Activated naive CD4-positive, alpha-beta T cell treated with anti-CD3 and anti-CD28 coated beads, Interleukin-2, amount 50 U/mL, for 72 hours (primary cell): ENCODE data around the gene PSAP. TPM values are rescaled to one million over a fixed set of nuclear protein-coding genes. Genes with fewer than 3 reads are reported as not detected.
"Not testable (repeated sequence)": the region's sequence is repeated elsewhere in the genome, so short reads cannot be mapped to it uniquely, and the experiment has no call there.

ENCODE experiments used
- ATAC-seq, 2 donors: fragments of 150-1000 bp; cut with Tn5 transposase; 2 replicates each; pipeline ENCODE4 v1.10.0; 2021; ENCODE audit warnings: mild to moderate bottlenecking in 2 of 2, moderate library complexity in 2 of 2
- DNase-seq, 2 donors: peaks; one replicate each; pipeline ENCODE4 v3.0.0; 2021 to 2022; ENCODE audit warnings: low spot score in 2 of 2
- H3K27ac Mint-ChIP-seq, 2 donors: one replicate each; pipeline ENCODE4 v1.8.0; 2022; ENCODE audit warnings: mild to moderate bottlenecking in 2 of 2, mixed read lengths in 2 of 2
- H3K36me3 Mint-ChIP-seq, 2 donors: one replicate each; pipeline ENCODE4 v1.8.0; 2022; ENCODE audit warnings: mixed read lengths in 2 of 2
- H3K9me3 Mint-ChIP-seq, 2 donors: one replicate each; pipeline ENCODE4 v1.8.0; 2022; ENCODE audit warnings: mixed read lengths in 2 of 2
- total RNA-seq, 2 donors: library from RNA; stranded (reverse); gene quantifications; one replicate each; pipeline ENCODE4 v1.2.3, GENCODE V29; 2022

The PSAP gene
- total RNA-seq, result 100 to 1,000 TPM; 128 to 165 TPM

DNA sequence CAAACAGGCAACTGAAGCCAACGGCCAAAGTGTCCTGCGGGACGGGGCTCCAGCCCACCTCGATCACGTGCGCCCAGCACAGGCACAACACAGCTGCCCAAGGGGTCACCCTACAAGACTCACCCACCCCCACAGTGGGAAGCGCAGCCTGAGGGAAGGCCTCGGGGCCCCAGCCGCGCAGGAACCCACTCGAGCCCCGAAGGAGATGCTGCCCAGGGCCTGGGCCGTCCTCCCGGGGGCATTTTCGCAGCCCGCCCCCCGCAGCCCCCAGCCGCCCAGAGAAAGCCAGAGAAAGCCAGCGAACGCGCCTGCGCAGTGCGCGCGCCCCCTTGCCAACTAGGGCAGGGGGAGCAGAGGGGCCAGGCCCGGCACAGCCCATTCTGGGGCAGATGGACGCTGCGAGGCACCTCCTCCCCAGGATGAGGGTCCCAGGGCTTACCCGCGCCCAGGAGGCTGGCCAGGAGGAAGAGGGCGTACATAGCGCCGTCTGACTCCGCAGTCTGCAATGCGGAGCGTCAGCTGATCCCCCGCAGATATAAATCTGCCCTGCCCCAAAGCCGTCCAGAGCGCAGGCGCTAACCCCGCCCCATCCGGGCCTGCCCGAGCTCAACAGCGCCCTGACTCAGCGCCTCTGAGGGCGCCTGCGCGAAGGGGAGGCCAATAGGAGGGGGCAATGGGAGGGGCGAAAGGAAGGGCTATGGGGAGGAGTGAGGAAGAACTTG, at the start of gene PSAP:
TSS of gene PSAP (minus strand) at position 509 of the 722 bp plus-strand sequence. CDS start at position 479, 30 bp downstream.
- Mint-ChIP-seq H3K36me3 (peaks cover 6 to 7% of the 10 kb centered on the region in 2 donors), H3K27ac (peak within 1 kb of the TSS; percentile 86 to 94), H3K9me3 (no peaks in the 10 kb centered on the region)
- ATAC-seq (peak; percentile 98 to 99), DNase-seq (peak; percentile 99)

DNA sequence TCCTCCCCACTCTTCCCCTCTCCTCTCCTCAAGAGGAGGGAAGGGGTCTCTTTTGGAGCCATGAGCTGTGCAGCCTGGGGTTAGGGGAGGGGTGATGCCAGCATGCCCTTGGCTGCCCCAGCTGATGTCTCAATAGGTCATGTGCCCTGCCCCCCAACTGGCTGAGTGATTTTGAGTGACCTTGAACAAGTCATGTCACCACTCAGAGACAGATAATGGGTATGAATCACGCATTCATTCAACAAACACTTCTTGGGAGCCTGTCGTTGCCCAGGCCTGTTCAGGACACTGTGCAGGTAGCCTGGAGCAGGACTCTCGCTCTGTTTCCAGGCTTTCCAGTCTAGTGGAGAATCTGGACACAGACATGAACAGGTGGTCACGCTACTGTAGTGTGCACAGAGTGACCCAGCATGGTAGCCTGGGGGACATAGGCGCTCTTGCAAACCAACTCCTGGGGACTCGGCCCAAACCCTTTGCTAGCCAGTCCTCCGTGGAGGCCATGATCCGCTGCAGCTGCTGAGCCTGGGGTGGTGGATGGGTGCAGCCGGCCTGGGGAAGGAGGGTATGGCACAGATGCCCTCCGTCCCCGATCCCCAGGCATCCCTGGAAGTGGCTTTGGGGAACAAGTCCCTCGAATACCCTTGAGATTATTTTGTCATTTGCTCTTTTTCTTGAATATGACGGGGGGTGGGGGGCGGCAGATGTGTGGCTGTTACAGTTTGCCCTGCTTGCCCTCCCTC, 49.6 kb upstream of the PSAP start:
- H3K9me3 Mint-ChIP-seq, result no peaks in the 10 kb centered on the region
- ATAC-seq, result no peak
- no peaks in the 10 kb centered on the region for H3K36me3 Mint-ChIP-seq
- no peak overlapping the region for H3K27ac Mint-ChIP-seq
- no peak for DNase-seq

DNA sequence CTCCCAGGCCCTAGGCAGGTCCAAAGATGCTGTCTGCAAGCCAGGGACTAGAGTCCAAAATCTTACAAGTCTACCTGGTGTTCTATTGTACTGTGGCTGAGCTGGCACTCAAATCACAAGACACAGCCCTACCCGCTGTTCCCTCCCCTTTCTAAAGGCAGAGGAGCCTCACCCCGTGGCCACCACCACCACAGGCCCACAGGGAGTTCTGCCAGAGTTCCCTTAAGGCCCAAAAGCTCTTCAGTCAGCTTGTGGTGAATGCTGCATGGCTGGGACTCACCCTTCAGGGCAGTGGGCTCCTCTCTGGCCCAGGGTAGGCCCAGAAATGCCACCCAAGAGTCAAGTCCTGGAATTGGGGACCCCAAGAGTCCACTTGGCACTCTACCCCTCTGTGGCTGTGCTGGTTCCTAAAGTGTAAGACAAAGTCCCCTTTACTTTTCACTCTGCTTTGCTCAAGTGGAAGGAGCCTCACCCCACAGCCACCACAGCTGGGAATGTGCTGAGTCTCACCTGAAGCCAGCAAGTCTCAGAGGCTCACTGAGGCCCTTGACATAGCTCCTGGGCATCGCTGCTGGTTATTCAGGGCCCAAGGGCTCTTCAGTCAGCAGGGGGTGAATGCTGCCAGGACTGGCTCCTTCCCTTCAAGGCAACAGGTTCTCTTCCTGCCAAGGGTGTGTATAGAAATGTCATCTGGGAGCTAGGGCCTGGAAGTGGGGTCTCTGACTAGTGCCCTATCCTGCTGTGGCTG, 48.8 kb upstream of the PSAP start:
- Mint-ChIP-seq H3K36me3 (no peaks in the 10 kb centered on the region), H3K27ac (peak overlapping the region in 1 of 2 donors; percentile 68), H3K9me3 (no peaks in the 10 kb centered on the region)
- DNase-seq, result no peak
- no peak for ATAC-seq

DNA sequence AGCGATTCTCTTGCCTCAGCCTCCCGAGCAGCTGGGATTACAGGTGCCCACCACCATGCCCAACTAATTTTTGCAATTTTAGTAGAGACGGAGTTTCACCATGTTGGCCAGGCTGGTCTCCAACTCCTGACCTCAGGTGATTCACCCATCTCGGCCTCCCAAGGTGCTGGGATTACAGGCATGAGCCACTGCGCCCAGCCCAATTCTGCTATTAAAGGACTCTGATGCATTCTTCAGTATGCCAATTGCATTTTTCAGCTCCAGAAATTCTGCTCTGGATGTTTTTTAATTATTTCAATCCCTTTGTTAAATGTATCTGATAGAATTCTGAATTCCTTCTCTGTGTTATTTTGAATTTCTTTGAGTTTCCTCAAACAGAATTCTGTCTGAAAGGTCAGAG, 47.3 kb upstream of the PSAP start:
- not testable (repeated sequence) for H3K36me3 Mint-ChIP-seq, DNase-seq, ATAC-seq, H3K27ac Mint-ChIP-seq, H3K9me3 Mint-ChIP-seq

DNA sequence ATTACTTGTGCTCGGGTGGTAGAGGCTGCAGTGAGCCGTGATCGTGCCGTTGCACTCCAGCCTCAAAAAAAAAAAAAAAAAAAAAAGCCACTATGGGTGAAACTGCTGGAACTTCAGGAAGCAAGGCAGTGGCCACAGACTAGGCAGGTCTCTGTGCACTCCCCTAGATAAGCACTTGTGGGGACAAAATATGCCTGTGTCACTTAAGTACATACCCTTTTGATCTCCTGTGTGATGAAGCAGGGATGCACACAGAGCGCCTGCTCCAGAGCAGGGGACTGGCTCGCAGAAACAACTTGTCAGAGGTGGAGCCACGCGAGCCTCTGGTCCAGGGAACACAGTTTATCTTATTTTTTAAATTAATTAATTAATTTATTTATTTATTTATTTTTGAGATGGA, 42.9 kb upstream of the PSAP start:
- ATAC-seq (no peak), DNase-seq (no peak)
- no peaks in the 10 kb centered on the region for H3K36me3 Mint-ChIP-seq
- H3K27ac Mint-ChIP-seq, result no peak overlapping the region
- no peaks in the 10 kb centered on the region for H3K9me3 Mint-ChIP-seq

DNA sequence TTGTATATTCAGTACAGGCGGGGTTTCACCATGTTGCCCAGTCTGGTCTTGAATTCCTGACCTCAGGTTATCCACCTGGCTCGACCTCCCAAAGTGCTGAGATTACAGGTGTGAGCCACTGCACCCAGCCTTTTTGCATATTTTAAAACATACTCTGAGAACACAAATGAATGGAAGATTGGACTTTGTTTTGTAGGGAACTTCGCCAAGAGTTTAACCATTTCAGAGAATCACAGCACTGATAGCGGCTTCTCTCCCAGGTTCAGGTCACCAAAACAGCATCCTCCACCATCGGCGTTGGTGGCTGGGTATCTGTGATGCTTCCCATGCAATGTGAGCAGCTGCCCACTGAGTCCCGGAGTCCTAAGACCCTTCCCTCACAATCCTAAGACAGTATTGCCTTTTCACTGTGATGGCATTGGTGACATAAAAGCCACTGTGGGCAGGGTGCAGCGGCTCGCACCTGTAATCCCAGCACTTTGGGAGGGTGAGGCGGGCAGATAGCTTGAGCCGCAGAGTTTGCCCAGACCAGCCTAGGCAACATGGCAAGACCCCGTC, 42.3 kb upstream of the PSAP start:
- Mint-ChIP-seq H3K27ac (no peak overlapping the region), H3K36me3 (no peaks in the 10 kb centered on the region), H3K9me3 (no peaks in the 10 kb centered on the region)
- ATAC-seq (no peak), DNase-seq (no peak)

DNA sequence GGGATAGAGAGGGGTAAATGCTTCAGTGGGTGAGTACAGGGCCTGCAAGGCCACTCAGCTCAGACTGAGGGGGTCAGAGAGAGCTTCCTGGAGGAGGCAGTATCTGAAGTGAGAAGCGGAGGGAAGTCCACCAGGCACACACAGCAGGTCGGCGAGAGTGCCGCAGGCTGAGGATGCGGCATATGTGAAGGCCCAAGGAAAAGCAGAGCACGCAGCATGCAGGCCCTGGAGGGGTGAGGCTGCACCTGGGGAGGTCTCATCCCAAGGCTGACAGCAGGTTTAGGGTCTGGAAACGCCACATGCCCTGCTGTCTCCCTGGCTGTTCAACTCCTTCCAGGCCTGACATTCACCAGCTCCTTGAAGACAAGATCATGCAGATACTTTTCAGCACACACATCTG, 40.4 kb upstream of the PSAP start:
- ATAC-seq (no peak), DNase-seq (no peak)
- Mint-ChIP-seq H3K27ac (no peak overlapping the region), H3K36me3 (no peaks in the 10 kb centered on the region), H3K9me3 (no peaks in the 10 kb centered on the region)

DNA sequence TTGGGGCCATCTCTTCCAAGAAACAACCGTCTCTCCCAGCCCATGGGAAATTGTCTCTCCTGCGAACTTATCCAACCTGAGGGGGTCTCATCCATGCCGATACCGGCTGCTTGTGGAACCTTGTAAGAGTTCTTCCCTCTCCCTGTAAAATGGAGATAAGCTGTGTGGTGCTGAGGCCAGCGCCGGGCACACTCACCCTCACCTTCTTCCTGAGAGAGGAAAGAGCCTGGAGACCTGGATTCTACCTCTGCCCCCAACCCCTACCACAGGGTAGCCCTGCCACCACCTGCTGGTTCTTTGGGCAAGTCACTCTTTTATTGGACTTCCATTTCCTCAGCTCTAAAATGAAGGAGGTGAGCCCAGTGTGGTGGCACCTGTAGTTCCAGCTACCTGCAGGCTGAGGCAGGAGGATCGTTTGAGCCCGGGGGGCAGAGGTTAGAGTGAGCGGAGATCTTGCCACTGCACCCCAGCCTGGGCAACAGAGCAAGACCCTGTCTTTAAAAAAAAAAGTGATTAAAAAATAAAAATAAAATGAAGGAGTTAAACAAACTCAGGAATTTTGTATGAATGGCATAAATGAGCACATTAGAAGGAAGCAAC, 38.4 kb upstream of the PSAP start:
- DNase-seq (no peak), ATAC-seq (no peak)
- H3K36me3 Mint-ChIP-seq, result no peaks in the 10 kb centered on the region
- peak overlapping the region; percentile 61 to 94 for H3K27ac Mint-ChIP-seq
- no peaks in the 10 kb centered on the region for H3K9me3 Mint-ChIP-seq

DNA sequence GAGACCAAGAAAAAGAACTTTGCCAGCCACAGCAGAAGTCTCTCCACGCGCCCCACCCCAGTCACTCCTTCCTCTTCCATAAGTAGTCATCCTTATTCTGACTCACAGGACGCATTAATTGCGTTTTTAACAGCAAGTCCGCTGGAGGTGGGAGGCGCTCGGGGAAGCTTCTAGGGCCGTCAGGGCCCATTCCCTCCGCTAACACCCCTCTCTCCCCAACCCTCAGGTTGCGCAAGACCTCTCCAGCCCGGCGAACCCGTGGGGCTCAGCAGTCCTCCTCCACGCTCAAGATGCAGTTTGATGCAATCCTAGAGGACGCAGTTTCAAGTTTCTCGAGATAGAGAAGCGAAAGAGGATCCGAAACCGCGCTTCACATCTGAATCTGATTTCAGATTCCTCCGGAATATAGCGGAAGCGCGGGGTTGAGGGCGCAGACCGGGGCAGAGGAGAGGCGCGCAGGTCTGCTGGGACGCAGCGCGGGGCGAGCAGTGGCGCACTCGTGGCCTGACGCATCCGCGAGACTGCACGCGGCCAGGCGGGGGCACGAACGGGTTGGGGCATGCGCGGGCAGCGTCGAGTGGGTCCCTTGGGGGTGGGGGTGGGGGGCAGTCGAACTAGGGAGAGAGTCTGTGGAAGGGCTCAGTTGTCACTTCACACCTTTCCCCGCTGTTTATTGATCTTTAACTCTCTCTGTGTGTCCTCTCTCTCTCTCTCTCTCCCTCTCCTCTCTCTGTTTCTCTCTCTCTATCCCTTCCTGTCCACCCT, 37.8 kb upstream of the PSAP start:
- ATAC-seq (peak; percentile 92 to 93), DNase-seq (peak; percentile 68 to 79)
- Mint-ChIP-seq H3K36me3 (no peaks in the 10 kb centered on the region), H3K9me3 (no peaks in the 10 kb centered on the region), H3K27ac (peak overlapping the region; percentile 61 to 94)

DNA sequence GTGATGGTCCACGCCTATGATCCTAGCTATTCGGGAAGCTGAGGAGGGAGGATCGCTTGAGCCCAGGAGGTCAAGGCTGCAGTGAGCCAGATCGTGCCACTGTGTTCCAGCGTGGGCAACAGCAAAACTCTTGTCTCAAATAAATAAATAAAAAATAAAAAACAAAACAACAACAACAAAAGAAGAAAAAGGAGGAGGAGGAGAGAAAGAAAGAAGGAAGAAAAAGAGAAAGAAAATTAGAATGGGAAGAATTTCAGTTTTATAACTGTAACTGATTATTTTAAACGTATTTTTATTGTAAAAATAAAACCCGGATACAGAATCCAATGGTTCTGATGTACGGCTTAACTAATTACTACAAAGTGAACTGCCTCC, 37.2 kb upstream of the PSAP start:
- DNase-seq (no peak), ATAC-seq (no peak)
- no peaks in the 10 kb centered on the region for H3K9me3 Mint-ChIP-seq
- peak overlapping the region; percentile 55 to 94 for H3K27ac Mint-ChIP-seq
- H3K36me3 Mint-ChIP-seq, result no peaks in the 10 kb centered on the region

DNA sequence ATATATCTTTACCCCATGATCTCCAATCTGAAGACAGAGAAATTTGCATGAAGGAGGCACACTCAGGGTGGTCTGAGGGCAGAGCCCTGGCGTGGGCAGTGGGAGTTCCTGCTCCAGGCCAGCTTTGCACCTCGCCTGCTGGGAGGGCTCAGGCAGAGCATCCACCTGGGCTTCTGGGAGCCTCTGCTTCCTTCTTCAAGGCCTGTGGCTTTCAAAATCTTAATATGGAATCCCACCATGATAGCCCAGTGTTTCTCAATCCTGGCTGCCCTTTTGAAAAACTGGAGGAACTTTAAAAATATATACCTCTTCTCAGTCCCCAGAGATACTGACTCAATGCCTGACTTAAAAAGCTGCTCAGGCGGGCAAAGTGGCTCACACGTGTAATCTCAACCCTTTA, 36.7 kb upstream of the PSAP start:
- H3K9me3 Mint-ChIP-seq, result no peaks in the 10 kb centered on the region
- DNase-seq (no peak), ATAC-seq (no peak)
- no peaks in the 10 kb centered on the region for H3K36me3 Mint-ChIP-seq
- H3K27ac Mint-ChIP-seq, result no peak overlapping the region

DNA sequence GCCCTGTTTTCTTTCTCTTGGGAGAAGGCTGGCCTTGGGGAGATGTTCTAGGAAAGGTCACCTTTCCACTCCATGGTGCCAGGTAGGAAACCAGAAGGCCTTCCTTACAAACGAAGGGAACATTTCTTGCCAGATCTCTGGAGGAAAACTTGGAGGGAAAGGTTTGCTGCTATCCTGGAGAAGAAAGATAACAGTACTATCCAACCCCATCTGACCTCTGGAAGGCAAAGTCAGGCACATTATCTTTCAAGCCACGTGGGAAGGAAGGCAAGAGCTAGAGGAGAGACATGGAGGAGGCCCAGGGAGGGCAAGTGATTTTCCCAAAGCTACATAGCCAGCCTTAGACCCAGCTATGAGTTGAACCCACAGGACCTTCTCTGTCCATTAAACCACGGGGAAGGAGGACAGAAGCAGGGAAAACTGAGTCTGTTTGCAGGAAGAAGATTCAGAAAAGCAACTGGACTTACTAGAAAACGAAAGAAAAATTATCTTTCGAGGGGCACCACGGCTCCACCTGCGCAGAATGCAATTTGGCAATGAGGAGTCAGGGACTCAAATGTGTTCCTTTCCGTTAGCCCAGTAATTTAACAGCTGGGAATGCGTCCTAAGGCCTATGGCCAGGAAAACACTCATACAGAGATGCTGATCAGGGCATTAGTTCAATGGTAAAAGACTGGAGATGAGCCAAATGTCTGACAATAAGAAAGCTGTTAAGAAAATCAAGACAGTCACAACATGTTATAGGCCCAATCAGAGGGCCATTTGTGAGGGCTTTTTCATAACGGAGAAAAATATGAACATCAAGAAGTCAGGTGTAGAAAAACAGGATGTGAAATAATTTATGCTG, 32.0 kb upstream of the PSAP start:
- no peak for ATAC-seq
- no peaks in the 10 kb centered on the region for H3K36me3 Mint-ChIP-seq
- no peak overlapping the region for H3K27ac Mint-ChIP-seq
- no peaks in the 10 kb centered on the region for H3K9me3 Mint-ChIP-seq
- DNase-seq, result no peak

DNA sequence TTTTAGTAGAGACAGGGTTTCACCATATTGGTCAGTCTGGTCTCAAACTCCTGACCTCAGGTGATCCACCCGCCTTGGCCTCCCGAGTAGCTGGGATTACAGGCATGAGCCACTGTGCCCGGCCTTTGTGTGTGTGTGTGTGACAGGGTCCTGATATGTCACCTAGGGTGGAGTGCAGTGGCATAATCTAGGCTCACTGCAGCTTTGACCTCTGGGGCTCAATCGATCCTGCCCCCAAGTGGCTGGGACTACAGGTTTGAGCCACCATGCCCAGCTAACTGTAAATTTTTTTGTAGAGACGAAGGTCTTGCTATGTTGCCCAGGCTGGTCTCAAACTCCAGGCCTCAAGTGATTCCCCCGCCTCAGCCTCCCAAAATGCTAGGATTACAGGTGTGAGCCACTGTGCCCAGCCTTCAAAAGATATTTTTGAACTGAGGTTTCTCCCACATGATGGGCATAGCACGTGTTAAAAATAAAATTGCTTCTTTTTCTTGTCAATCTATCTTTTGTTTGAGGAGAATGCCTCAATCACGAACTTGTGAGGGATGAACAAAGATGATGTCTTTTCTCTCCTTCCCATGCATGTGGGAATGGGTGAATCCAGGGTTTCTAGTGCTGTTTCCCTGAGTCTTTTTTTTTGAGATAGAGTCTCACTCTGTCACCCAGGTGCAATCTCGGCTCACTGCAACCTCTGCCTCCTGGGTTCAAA, 30.8 kb upstream of the PSAP start:
- H3K27ac Mint-ChIP-seq, result no peak overlapping the region
- no peak for ATAC-seq

DNA sequence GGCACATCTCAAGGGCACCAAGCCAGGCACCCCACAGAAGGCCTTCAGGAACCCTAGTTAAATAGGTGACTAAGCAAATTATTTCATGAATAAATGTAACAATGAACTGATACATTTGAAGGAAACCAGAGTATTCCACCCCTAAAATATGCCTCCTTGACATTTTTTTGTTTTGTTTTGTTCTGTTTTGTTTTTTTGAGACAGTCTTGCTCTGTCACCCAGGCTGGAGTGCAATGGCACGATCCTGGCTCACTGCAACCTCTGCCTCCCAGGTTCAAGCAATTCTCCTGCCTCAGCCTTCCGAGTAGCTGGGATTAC, 30.2 kb upstream of the PSAP start:
- DNase-seq, ATAC-seq, H3K27ac Mint-ChIP-seq, H3K36me3 Mint-ChIP-seq, H3K9me3 Mint-ChIP-seq: not testable (repeated sequence)

More for the DNA sequence above, 30.8 kb upstream of the PSAP start:
- H3K36me3 Mint-ChIP-seq, result no peaks in the 10 kb centered on the region
- no peaks in the 10 kb centered on the region for H3K9me3 Mint-ChIP-seq
- no peak for DNase-seq
